Keratinocyte (primary cell): ENCODE data around the gene PNMA6E. TPM values are rescaled to one million over a fixed set of nuclear protein-coding genes. Genes with fewer than 3 reads are reported as not detected.

Source experiments
- DNase-seq: peaks from one replicate; pipeline ENCODE4 v3.0.0-alpha.2; 2011; ENCODE audit warnings: low read depth, missing footprints, low spot score
- FAIRE-seq: peaks from 2 replicates; lab custom pipeline; 2011; peaks lifted over from hg19 to GRCh38; lab: Jason Lieb, UNC
- H2AFZ ChIP-seq: 2 replicates; pipeline ENCODE4 v1.6.0; 2012; ENCODE audit warnings: low read length, control low read depth, inconsistent platforms; ENCODE audit not compliant: control insufficient read depth
- H3K27ac ChIP-seq: 2 replicates; pipeline ENCODE4 v1.5.1; 2011; ENCODE audit warnings: low read length; ENCODE audit not compliant: control insufficient read depth, insufficient read depth
- H3K27me3 ChIP-seq: 3 replicates; pipeline ENCODE4 v1.6.0; 2011; ENCODE audit warnings: low read length; ENCODE audit not compliant: control insufficient read depth, insufficient read depth; ENCODE audit errors: extremely low read depth
- H3K36me3 ChIP-seq, 2 experiments: 2 replicates in 1 of 2; 3 replicates in 1 of 2; pipeline ENCODE4 v1.5.1; 2011; ENCODE audit warnings: low read length in 2 of 2, mild to moderate bottlenecking in 1 of 2; ENCODE audit not compliant: control insufficient read depth in 2 of 2, insufficient read depth in 2 of 2; ENCODE audit errors: extremely low read depth in 1 of 2
- H3K4me1 ChIP-seq: 3 replicates; pipeline ENCODE4 v1.5.1; 2011; ENCODE audit warnings: low read length; ENCODE audit not compliant: control insufficient read depth, insufficient read depth; ENCODE audit errors: extremely low read depth
- H3K4me2 ChIP-seq: 3 replicates; pipeline ENCODE4 v1.6.0; 2011; ENCODE audit warnings: low read depth, low read length; ENCODE audit not compliant: control insufficient read depth, insufficient read depth; ENCODE audit errors: extremely low read depth
- H3K4me3 ChIP-seq, 3 experiments: fragments of 200-600 bp in 1 of 3; sonication (generic) in 1 of 3; 2 replicates in 2 of 3; 3 replicates in 1 of 3; pipeline ENCODE4 v1.5.1; 2011 to 2016; ENCODE audit warnings: low read length in 3 of 3, mild to moderate bottlenecking in 3 of 3, control low read depth in 2 of 3, inconsistent platforms in 1 of 3, low read depth in 1 of 3, mixed read lengths in 1 of 3, mixed run types in 1 of 3, moderate library complexity in 1 of 3; ENCODE audit not compliant: control insufficient read depth in 2 of 3, insufficient read depth in 2 of 3; ENCODE audit errors: extremely low read depth in 1 of 3
- H3K79me2 ChIP-seq: 2 replicates; pipeline ENCODE4 v1.6.0; 2012; ENCODE audit warnings: low read length; ENCODE audit not compliant: control insufficient read depth, insufficient read depth
- H3K9ac ChIP-seq: 3 replicates; pipeline ENCODE4 v1.6.0; 2011; ENCODE audit warnings: low read length; ENCODE audit not compliant: control insufficient read depth, insufficient read depth; ENCODE audit errors: extremely low read depth
- H3K9me1 ChIP-seq: 3 replicates; pipeline ENCODE4 v1.6.0; 2011; ENCODE audit warnings: low read length; ENCODE audit not compliant: control insufficient read depth, insufficient read depth; ENCODE audit errors: extremely low read depth
- H3K9me3 ChIP-seq: 2 replicates; pipeline ENCODE4 v1.5.1; 2012; ENCODE audit warnings: low read depth, low read length; ENCODE audit not compliant: control insufficient read depth
- H4K20me1 ChIP-seq: 3 replicates; pipeline ENCODE4 v1.6.0; 2011; ENCODE audit warnings: low read length; ENCODE audit not compliant: control insufficient read depth, insufficient read depth; ENCODE audit errors: extremely low read depth
- EZH2 ChIP-seq: IDR thresholded peaks from one replicate; pipeline ENCODE4 v1.6.1; 2012; ENCODE audit warnings: inconsistent platforms, mild to moderate bottlenecking, low read length, moderate library complexity
- dilution Hi-C: fragments of 300-500 bp; cut with MboI; formaldehyde crosslinking; loops from one replicate; pipeline ENCODE4 v1.7.0; 2020; ENCODE audit warnings: low sequenced_read_pairs; ENCODE audit not compliant: extremely low pct_ligation_motif_present
- polyA plus RNA-seq, 5 experiments: library from polyadenylated mRNA; depleted of rRNA in 3 of 5; stranded (reverse) in 3 of 5; stranded (forward) in 1 of 5; unstranded in 1 of 5; fragments of >200 nt; gene quantifications; 1 replicate in 1 of 5; 2 replicates in 3 of 5; 3 replicates in 1 of 5; pipeline versions ENCODE4 v1.2.1 to v1.2.3, GENCODE V29; 2011 to 2012; ENCODE audit warnings: missing spikeins in 2 of 5, low read depth in 1 of 5, low replicate concordance in 1 of 5
- TF ChIP-seq, protein P1 (sequence below), 3 experiments: IDR thresholded peaks in 1 of 3; conservative IDR thresholded peaks in 1 of 3; optimal IDR thresholded peaks in 1 of 3; 2 replicates in 2 of 3; 3 replicates in 1 of 3; pipeline versions ENCODE3 to v1.5.1; 2011; ENCODE audit warnings: low read length in 3 of 3, mild to moderate bottlenecking in 3 of 3, moderate library complexity in 2 of 3, control low read depth in 1 of 3, inconsistent platforms in 1 of 3; ENCODE audit not compliant: insufficient read depth in 2 of 3; ENCODE audit errors: extremely low read depth in 1 of 3

The PNMA6E gene
- polyA plus RNA-seq, 1 donor (not counting 4 experiments of a cell fraction or from before 2014, with no cell fraction given), result not detected

DNA sequence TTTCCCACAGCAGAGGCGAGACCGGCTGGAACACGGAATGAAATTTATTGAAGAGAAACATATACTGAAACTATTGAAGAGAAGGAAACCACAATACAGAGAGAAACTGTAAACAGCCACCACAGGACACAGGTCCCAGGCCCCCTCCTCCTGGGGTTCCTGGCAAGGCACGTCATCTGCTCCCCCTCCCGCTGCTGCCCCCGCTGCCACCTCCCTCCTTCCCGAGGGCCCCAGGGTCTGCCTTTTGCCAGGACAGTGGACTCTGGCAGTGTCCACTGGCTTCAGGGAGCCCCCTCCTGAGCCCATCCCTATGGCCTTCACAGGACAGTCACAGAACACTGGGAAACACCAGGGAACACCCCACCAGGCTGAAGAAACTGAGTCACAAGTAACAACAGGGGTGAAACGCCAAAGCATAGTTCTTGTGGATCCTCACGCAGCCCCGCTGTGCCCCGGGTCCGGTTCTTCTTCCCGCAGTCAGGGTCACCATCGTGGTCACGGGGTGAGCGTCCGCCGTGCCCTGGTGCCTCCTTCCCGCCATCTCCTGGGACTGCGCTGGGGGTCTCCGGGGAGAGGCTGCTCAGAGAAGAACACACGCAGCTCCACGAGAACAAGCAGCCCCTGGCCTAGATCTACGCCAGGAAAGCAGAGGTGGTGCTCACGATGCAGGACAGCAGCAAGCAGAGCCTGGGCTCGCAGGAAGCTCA is 5.4 kb downstream of the PNMA6E start:
- Histone ChIP-seq H3K4me1 (no peaks in the 10 kb centered on the region), H2AFZ (no peak overlapping the region), H3K4me3 (no peak overlapping the region), H3K27me3 (no peaks in the 10 kb centered on the region), H3K27ac (no peak overlapping the region), H3K9ac (no peak overlapping the region), H3K4me2 (no peak overlapping the region), H3K9me1 (no peaks in the 10 kb centered on the region), H3K79me2 (no peaks in the 10 kb centered on the region), H3K9me3 (peaks cover 10% of the 10 kb centered on the region), H4K20me1 (no peaks in the 10 kb centered on the region), H3K36me3 (no peaks in the 10 kb centered on the region)
- FAIRE-seq, result no peak
- TF ChIP-seq EZH2, result no peak
- TF ChIP-seq, protein P1, sequence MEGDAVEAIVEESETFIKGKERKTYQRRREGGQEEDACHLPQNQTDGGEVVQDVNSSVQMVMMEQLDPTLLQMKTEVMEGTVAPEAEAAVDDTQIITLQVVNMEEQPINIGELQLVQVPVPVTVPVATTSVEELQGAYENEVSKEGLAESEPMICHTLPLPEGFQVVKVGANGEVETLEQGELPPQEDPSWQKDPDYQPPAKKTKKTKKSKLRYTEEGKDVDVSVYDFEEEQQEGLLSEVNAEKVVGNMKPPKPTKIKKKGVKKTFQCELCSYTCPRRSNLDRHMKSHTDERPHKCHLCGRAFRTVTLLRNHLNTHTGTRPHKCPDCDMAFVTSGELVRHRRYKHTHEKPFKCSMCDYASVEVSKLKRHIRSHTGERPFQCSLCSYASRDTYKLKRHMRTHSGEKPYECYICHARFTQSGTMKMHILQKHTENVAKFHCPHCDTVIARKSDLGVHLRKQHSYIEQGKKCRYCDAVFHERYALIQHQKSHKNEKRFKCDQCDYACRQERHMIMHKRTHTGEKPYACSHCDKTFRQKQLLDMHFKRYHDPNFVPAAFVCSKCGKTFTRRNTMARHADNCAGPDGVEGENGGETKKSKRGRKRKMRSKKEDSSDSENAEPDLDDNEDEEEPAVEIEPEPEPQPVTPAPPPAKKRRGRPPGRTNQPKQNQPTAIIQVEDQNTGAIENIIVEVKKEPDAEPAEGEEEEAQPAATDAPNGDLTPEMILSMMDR (optimal IDR thresholded peaks at IDR 0.05 in 1 of 3, IDR thresholded peaks at IDR 0.05 in 1 of 3, conservative IDR thresholded peaks at IDR 0.05 in 1 of 3; ENCODE audit: extremely low read depth in 1 of 3, insufficient read depth in 2 of 3, low read length in 3 of 3), result no peak
- dilution Hi-C loops, result no loop called here
- DNase-seq, result no peak

DNA sequence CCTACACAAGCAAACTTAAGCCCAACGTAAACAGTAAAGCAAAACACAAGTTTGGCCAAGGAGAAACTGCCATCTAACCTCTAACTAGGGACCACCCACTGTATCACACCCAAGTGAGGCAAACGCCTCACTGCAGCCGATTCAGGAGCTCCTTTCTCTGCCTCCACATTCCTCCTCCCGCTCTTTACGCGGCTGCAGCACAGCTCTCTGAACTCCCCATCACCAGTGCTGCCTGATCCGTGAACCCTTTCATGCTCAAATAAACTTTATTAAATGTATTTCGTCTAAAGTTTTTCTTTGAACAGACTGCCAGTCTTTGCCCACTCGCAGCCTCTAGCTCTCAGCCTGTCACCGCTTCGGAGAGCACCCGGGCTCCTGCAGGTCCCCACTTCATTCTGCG is 6.5 kb downstream of the PNMA6E start:
- dilution Hi-C loops, result no loop called here
- no peaks in the 10 kb centered on the region for H4K20me1 ChIP-seq
- no peaks in the 10 kb centered on the region for H3K79me2 ChIP-seq
- H3K9me1 ChIP-seq, result no peaks in the 10 kb centered on the region
- H3K9ac ChIP-seq, result no peak overlapping the region
- no peak overlapping the region for H2AFZ ChIP-seq
- no peaks in the 10 kb centered on the region for H3K27me3 ChIP-seq
- TF ChIP-seq EZH2, result no peak
- TF ChIP-seq, protein P1 (optimal IDR thresholded peaks at IDR 0.05 in 1 of 3, IDR thresholded peaks at IDR 0.05 in 1 of 3, conservative IDR thresholded peaks at IDR 0.05 in 1 of 3; ENCODE audit: extremely low read depth in 1 of 3, insufficient read depth in 2 of 3, low read length in 3 of 3), result no peak
- H3K27ac ChIP-seq, result no peak overlapping the region
- DNase-seq, result no peak
- no peaks in the 10 kb centered on the region for H3K4me1 ChIP-seq
- H3K4me3 ChIP-seq, result no peak overlapping the region
- H3K36me3 ChIP-seq, result no peaks in the 10 kb centered on the region
- no peak overlapping the region for H3K4me2 ChIP-seq
- FAIRE-seq, result no peak
- peaks cover 15% of the 10 kb centered on the region for H3K9me3 ChIP-seq
